Hematopoietic multipotent progenitor cell (in vitro differentiated cells): ENCODE results near the gene HMCES. TPM values are rescaled to one million over a fixed set of nuclear protein-coding genes. Genes with fewer than 3 reads are reported as not detected.
A peak's percentile ranks its signal among the peaks of the same experiment; 100 is the strongest.
"Not testable (repeated sequence)": the region's sequence is repeated elsewhere in the genome, so short reads cannot be mapped to it uniquely, and the experiment has no call there.

Source experiments
- DNase-seq, 3 donors: peaks; one replicate each; pipeline ENCODE4 v3.0.0-alpha.2; 2011 to 2015; ENCODE audit warnings: low read depth in 2 of 3, low spot score in 2 of 3
- small RNA-seq: library from RNA; depleted of rRNA; stranded (forward); fragments of <200 nt; gene quantifications from one replicate; pipeline ENCODE3, GENCODE V24; 2012
- total RNA-seq: library from RNA; depleted of rRNA; stranded (reverse); fragments of >200 nt; gene quantifications from one replicate; pipeline ENCODE4 v1.2.3, GENCODE V29; 2012

The HMCES gene
- total RNA-seq, 1 donor: 33.4 TPM

GRCh38 chr3:129343643-129344360 lies 65.1 kb downstream of the HMCES start:
- peak in 2 of 3 donors; percentile 55 to 60 for DNase-seq

- DNase-seq: no peak
These were observed 66.0 kb downstream of the HMCES start for GRCh38 chr3:129344540-129345220.

GRCh38 chr3:129345281-129345680 lies 66.6 kb downstream of the HMCES start:
- no peak for DNase-seq

GRCh38 chr3:129345971-129346370 lies 67.3 kb downstream of the HMCES start:
- DNase-seq: no peak

GRCh38 chr3:129346695-129347457 lies 68.2 kb downstream of the HMCES start:
- no peak for DNase-seq

GRCh38 chr3:129347458-129347845 lies 68.8 kb downstream of the HMCES start:
- DNase-seq: no peak

GRCh38 chr3:129348734-129349133 lies 70.1 kb downstream of the HMCES start:
- no peak for DNase-seq

- DNase-seq: not testable (repeated sequence)
These were observed 70.5 kb downstream of the HMCES start for GRCh38 chr3:129349169-129349568.

GRCh38 chr3:129349791-129350190 lies 71.1 kb downstream of the HMCES start:
- DNase-seq: no peak

- no peak for DNase-seq
These were observed 73.4 kb downstream of the HMCES start for GRCh38 chr3:129352045-129352444.

- DNase-seq: peak in 1 of 3 donors; percentile 22
These were observed 74.2 kb downstream of the HMCES start for GRCh38 chr3:129352650-129353588.

- DNase-seq: no peak
These were observed 74.9 kb downstream of the HMCES start for GRCh38 chr3:129353589-129353941.

Small RNAs within 50 kb of the gene (small RNA-seq; reads per million reads assigned to genes)
- gene MIR6826: not detected

Other genes with a start within 250 kb of the HMCES start
- gene GP9, start 218.1 kb upstream of the HMCES start, total RNA-seq: 4.0 TPM
- gene RAB43, start 157.1 kb upstream of the HMCES start, total RNA-seq: 18.9 TPM
- gene ISY1, start 117.8 kb upstream of the HMCES start, total RNA-seq: 25.6 TPM
- 200 TPM for gene CNBP, start 95.0 kb upstream of the HMCES start, total RNA-seq
- gene COPG1, start 29.3 kb upstream of the HMCES start, total RNA-seq: 135 TPM
- gene EFCAB12, start 149.8 kb downstream of the HMCES start, total RNA-seq: 0.27 TPM
- gene MBD4, start 161.1 kb downstream of the HMCES start, total RNA-seq: 32.9 TPM
- gene IFT122, start 161.4 kb downstream of the HMCES start, total RNA-seq: 42.3 TPM
- under 0.01 TPM for gene RHO, start 249.8 kb downstream of the HMCES start, total RNA-seq